ENCODE results near the gene ZNF593. TPM values are rescaled to one million over a fixed set of nuclear protein-coding genes. Genes with fewer than 3 reads are reported as not detected.

Gene ZNF593
- total RNA-seq, 3 donors from 2014 or later (not counting 1 experiment from before 2014, with no cell fraction given), result 8.6 to 17.8 (median 15.6) TPM

GRCh38 chr1:26180010-26180506 is 10.3 kb downstream of the ZNF593 start:
- WGBS (ENCODE audit: insufficient coverage), result 88% methylated on average over 3 of the region's 4 CpGs
- Mint-ChIP-seq H3K9me3 (no peaks in the 10 kb centered on the region), H3K27me3 (ENCODE audit: low read depth in 2 of 2) (no peaks in the 10 kb centered on the region), H3K36me3 (no peaks in the 10 kb centered on the region), H3K4me3 (no peak overlapping the region), H3K27ac (no peak overlapping the region), H3K4me1 (no peaks in the 10 kb centered on the region)
- Histone ChIP-seq H3K27ac (ENCODE audit: low read length) (no peak overlapping the region), H3K4me3 (ENCODE audit: low read length) (no peak overlapping the region), H3K4me1 (ENCODE audit: control insufficient read depth, insufficient read depth, low read length) (no peaks in the 10 kb centered on the region), H3K9me3 (ENCODE audit: control insufficient read depth, insufficient read depth, low read length) (no peaks in the 10 kb centered on the region), H3K36me3 (ENCODE audit: control insufficient read depth, insufficient read depth, low read length) (no peaks in the 10 kb centered on the region), H3K27me3 (ENCODE audit: control insufficient read depth, insufficient read depth, low read length) (no peaks in the 10 kb centered on the region)
- intact Hi-C loops (cut with micrococcal nuclease), result no loop called here
- no peak for ATAC-seq
- DNase-seq, result no peak
- no peak for TF ChIP-seq CTCF (IDR thresholded peaks at IDR 0.05)

GRCh38 chr1:26181586-26182382 is 12.1 kb downstream of the ZNF593 start:
- H3K4me3 Mint-ChIP-seq, result no peak overlapping the region
- Histone ChIP-seq H3K4me1 (ENCODE audit: control insufficient read depth, insufficient read depth, low read length) (no peaks in the 10 kb centered on the region), H3K36me3 (ENCODE audit: control insufficient read depth, insufficient read depth, low read length) (no peaks in the 10 kb centered on the region), H3K27ac (ENCODE audit: low read length) (no peak overlapping the region), H3K27me3 (ENCODE audit: control insufficient read depth, insufficient read depth, low read length) (no peaks in the 10 kb centered on the region), H3K9me3 (ENCODE audit: control insufficient read depth, insufficient read depth, low read length) (no peaks in the 10 kb centered on the region), H3K4me3 (ENCODE audit: low read length) (no peak overlapping the region)
- H3K27me3 Mint-ChIP-seq (ENCODE audit: low read depth in 2 of 2), result no peaks in the 10 kb centered on the region
- 77% methylated on average over 9 of the region's 9 CpGs for WGBS (ENCODE audit: insufficient coverage)
- intact Hi-C loops (cut with micrococcal nuclease), result no loop called here
- H3K9me3 Mint-ChIP-seq, result no peaks in the 10 kb centered on the region
- H3K4me1 Mint-ChIP-seq, result no peaks in the 10 kb centered on the region
- no peak for TF ChIP-seq CTCF (IDR thresholded peaks at IDR 0.05)
- DNase-seq (no peak), ATAC-seq (no peak)
- H3K36me3 Mint-ChIP-seq, result no peaks in the 10 kb centered on the region
- H3K27ac Mint-ChIP-seq, result no peak overlapping the region

- WGBS (ENCODE audit: insufficient coverage), result 90% methylated on average over 6 of the region's 7 CpGs
- TF ChIP-seq CTCF (IDR thresholded peaks at IDR 0.05), result no peak
- H3K9me3 Mint-ChIP-seq, result no peaks in the 10 kb centered on the region
- Histone ChIP-seq H3K4me1 (ENCODE audit: control insufficient read depth, insufficient read depth, low read length) (no peaks in the 10 kb centered on the region), H3K36me3 (ENCODE audit: control insufficient read depth, insufficient read depth, low read length) (no peaks in the 10 kb centered on the region), H3K4me3 (ENCODE audit: low read length) (no peak overlapping the region), H3K27ac (ENCODE audit: low read length) (no peak overlapping the region), H3K27me3 (ENCODE audit: control insufficient read depth, insufficient read depth, low read length) (no peaks in the 10 kb centered on the region), H3K9me3 (ENCODE audit: control insufficient read depth, insufficient read depth, low read length) (no peaks in the 10 kb centered on the region)
- no peaks in the 10 kb centered on the region for H3K27me3 Mint-ChIP-seq (ENCODE audit: low read depth in 2 of 2)
- H3K4me1 Mint-ChIP-seq, result no peaks in the 10 kb centered on the region
- DNase-seq (no peak), ATAC-seq (no peak)
- H3K4me3 Mint-ChIP-seq, result no peak overlapping the region
- no peak overlapping the region for H3K27ac Mint-ChIP-seq
- intact Hi-C loops (cut with micrococcal nuclease), result no loop called here
- no peaks in the 10 kb centered on the region for H3K36me3 Mint-ChIP-seq
These were observed 12.6 kb downstream of the ZNF593 start for GRCh38 chr1:26182383-26182696.

- Mint-ChIP-seq H3K27ac (no peak overlapping the region), H3K4me3 (no peak overlapping the region), H3K27me3 (ENCODE audit: low read depth in 2 of 2) (no peaks in the 10 kb centered on the region), H3K4me1 (no peaks in the 10 kb centered on the region), H3K9me3 (no peaks in the 10 kb centered on the region), H3K36me3 (no peaks in the 10 kb centered on the region)
- intact Hi-C loops (cut with micrococcal nuclease), result no loop called here
- ATAC-seq (no peak), DNase-seq (no peak)
- no peak for TF ChIP-seq CTCF (IDR thresholded peaks at IDR 0.05)
- Histone ChIP-seq H3K27ac (ENCODE audit: low read length) (no peak overlapping the region), H3K27me3 (ENCODE audit: control insufficient read depth, insufficient read depth, low read length) (no peaks in the 10 kb centered on the region), H3K4me3 (ENCODE audit: low read length) (no peak overlapping the region), H3K9me3 (ENCODE audit: control insufficient read depth, insufficient read depth, low read length) (no peaks in the 10 kb centered on the region), H3K4me1 (ENCODE audit: control insufficient read depth, insufficient read depth, low read length) (no peaks in the 10 kb centered on the region), H3K36me3 (ENCODE audit: control insufficient read depth, insufficient read depth, low read length) (no peaks in the 10 kb centered on the region)
- 96% methylated on average over 6 of the region's 7 CpGs for WGBS (ENCODE audit: insufficient coverage)
These were observed 14.4 kb downstream of the ZNF593 start for GRCh38 chr1:26184086-26184485.

Measured in natural killer cell (primary cell).